ENCODE measurements around the gene KIAA0930. TPM values are rescaled to one million over a fixed set of nuclear protein-coding genes. Genes with fewer than 3 reads are reported as not detected.
A peak's percentile ranks its signal among the peaks of the same experiment; 100 is the strongest.

KIAA0930 gene
- total and polyA plus RNA-seq, 2 donors (not counting 1 experiment from before 2014, with no cell fraction given) = 27.0 to 46.8 TPM

DNA sequence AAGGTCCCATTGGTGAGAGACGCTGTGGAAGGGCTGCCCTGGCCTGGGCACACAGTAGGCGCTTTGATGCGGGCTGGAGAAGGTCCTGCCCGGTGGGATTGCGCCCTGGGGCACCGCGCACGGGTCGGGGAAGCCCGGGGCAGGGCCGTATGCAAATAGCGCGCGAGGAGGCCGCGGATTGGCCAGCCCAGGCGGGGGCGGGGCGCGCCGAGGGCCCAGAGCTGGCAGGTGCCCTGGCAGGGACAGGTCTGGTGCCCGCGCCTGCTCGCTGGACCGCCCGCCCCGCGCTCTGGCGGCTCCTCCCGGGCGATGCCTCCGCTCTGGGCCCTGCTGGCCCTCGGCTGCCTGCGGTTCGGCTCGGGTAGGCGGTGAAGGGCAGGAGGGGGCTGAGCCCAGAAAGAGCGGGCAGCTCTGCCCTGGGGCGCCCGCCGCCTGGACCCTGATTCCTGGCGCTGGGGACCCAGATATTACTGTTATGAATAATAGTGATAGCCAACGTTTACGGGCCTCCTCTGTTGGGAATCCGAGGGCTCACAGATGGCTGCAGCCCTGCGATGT lies 44.1 kb upstream of the KIAA0930 start, which contains the start of gene UPK3A:
TSS of gene UPK3A (plus strand) at position 245 of the 558 bp plus-strand sequence. CDS start at position 310, 65 bp downstream.
- WGBS (ENCODE audit: insufficient coverage) = 11% methylated on average over 46 of the region's 46 CpGs
- H3K9me3 Mint-ChIP-seq (ENCODE audit: insufficient read depth) = no peaks in the 10 kb centered on the region
- peak; percentile 90 for ATAC-seq (ENCODE audit: low read depth)
- H3K9ac ChIP-seq (ENCODE audit: low read length) = peak within 1 kb of the TSS; percentile 53
- intact Hi-C loops (cut with micrococcal nuclease) = loop anchor here (1.0 to 2.0 kb wide), 3 partner anchors 15 to 34 kb away; partner anchors contain the start of gene FAM118A
- H3K27ac Mint-ChIP-seq = peak within 1 kb of the TSS; percentile 53
- H3K4me1 Mint-ChIP-seq = peaks cover 41% of the 10 kb centered on the region
- H3K4me3 Mint-ChIP-seq = peak within 1 kb of the TSS; percentile 59
- ChIA-PET POLR2A (interaction anchor here (1.4 to 1.5 kb wide), 2 partner anchors 11 to 15 kb away, joined by 3 to 5 read pairs; no protein-coding TSS in a partner anchor), CTCF (interaction anchor here (1.4 kb wide), 1 partner anchor 14 kb away, joined by 3 read pairs; no protein-coding TSS in a partner anchor)
- H4K20me1 ChIP-seq (ENCODE audit: control insufficient read depth, insufficient read depth, low read length, poor library complexity, severe bottlenecking) = no peaks in the 10 kb centered on the region
- H3K4me2 ChIP-seq (replicated peaks; ENCODE audit: low read depth, low read length, poor library complexity, severe bottlenecking) = peak within 1 kb of the TSS; percentile 75
- H3K4me1 ChIP-seq (ENCODE audit: control insufficient read depth in 2 of 2, insufficient read depth in 2 of 2, low read length in 2 of 2) = peaks cover 40 to 56% of the 10 kb centered on the region in 2 donors
- H2AFZ ChIP-seq (ENCODE audit: insufficient read depth, low read depth, low read length, poor library complexity, severe bottlenecking) = peak within 1 kb of the TSS; percentile 62
- TF ChIP-seq, protein P1, sequence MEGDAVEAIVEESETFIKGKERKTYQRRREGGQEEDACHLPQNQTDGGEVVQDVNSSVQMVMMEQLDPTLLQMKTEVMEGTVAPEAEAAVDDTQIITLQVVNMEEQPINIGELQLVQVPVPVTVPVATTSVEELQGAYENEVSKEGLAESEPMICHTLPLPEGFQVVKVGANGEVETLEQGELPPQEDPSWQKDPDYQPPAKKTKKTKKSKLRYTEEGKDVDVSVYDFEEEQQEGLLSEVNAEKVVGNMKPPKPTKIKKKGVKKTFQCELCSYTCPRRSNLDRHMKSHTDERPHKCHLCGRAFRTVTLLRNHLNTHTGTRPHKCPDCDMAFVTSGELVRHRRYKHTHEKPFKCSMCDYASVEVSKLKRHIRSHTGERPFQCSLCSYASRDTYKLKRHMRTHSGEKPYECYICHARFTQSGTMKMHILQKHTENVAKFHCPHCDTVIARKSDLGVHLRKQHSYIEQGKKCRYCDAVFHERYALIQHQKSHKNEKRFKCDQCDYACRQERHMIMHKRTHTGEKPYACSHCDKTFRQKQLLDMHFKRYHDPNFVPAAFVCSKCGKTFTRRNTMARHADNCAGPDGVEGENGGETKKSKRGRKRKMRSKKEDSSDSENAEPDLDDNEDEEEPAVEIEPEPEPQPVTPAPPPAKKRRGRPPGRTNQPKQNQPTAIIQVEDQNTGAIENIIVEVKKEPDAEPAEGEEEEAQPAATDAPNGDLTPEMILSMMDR (IDR thresholded peaks at IDR 0.05) = no peak
- TF ChIP-seq EZH2 (IDR thresholded peaks at IDR 0.05; ENCODE audit: borderline replicate concordance, insufficient read depth, low read depth, low read length, poor library complexity, severe bottlenecking) = no peak
- DNase-seq = peak; percentile 85
- H3K36me3 ChIP-seq (replicated peaks in 1 of 2; ENCODE audit: control extremely low read depth in 1 of 2, control insufficient read depth in 1 of 2, extremely low read depth in 1 of 2, insufficient read depth in 2 of 2, low read length in 1 of 2) = no peaks in the 10 kb centered on the region
- H3K27me3 ChIP-seq (replicated peaks in 1 of 4; ENCODE audit: control extremely low read depth in 1 of 4, control insufficient read depth in 3 of 4, insufficient read depth in 4 of 4, low read length in 3 of 4) = no peaks in the 10 kb centered on the region
- H3K9me3 ChIP-seq (ENCODE audit: control extremely low read depth in 1 of 3, control insufficient read depth in 2 of 3, insufficient read depth in 1 of 3, low read length in 2 of 3) = peaks cover 0 to 9% (median 0%) of the 10 kb centered on the region in 3 donors
- no peaks in the 10 kb centered on the region for H3K79me2 ChIP-seq (ENCODE audit: control insufficient read depth, insufficient read depth, low read length)
- H3K27ac ChIP-seq (ENCODE audit: low read length in 2 of 2) = no peak within 1 kb of the TSS
- no peaks in the 10 kb centered on the region for H3K27me3 Mint-ChIP-seq
- H3K4me3 ChIP-seq (ENCODE audit: control extremely low read depth in 1 of 5, extremely low read depth in 1 of 5, insufficient read depth in 1 of 5, low read depth in 2 of 5, low read length in 4 of 5) = peak within 1 kb of the TSS; percentile 15 to 45 (median 31)

DNA sequence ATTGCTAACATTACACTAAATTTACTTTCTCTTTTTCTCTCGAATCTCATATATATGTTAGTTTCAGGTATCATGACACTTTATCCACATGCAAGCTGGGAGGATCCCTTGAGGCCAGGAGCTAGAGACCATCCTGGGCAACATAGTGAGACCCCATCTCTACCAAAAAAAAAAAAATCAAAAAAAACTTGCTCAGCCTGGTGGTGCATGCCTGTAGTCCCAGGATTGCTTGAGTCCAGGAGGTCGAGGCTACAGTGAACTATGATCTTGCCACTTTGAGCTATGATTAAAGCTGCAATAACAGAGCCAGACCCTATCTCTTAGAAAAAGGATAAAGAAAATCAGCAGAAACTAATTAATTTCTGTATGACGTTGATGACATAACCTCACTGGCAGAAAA lies 40.3 kb upstream of the KIAA0930 start:
- CTCF ChIA-PET = no interaction called here
- H3K9me3 Mint-ChIP-seq (ENCODE audit: insufficient read depth) = no peaks in the 10 kb centered on the region
- WGBS (ENCODE audit: insufficient coverage) = 93% methylated on average over 2 of the region's 3 CpGs

More for the DNA sequence above, 40.3 kb upstream of the KIAA0930 start:
- DNase-seq (no peak), ATAC-seq (ENCODE audit: low read depth) (no peak)
- H3K9ac ChIP-seq (ENCODE audit: low read length) = no peak overlapping the region
- TF ChIP-seq, protein P1 (IDR thresholded peaks at IDR 0.05) = no peak
- no peak for TF ChIP-seq EZH2 (IDR thresholded peaks at IDR 0.05; ENCODE audit: borderline replicate concordance, insufficient read depth, low read depth, low read length, poor library complexity, severe bottlenecking)
- H2AFZ ChIP-seq (ENCODE audit: insufficient read depth, low read depth, low read length, poor library complexity, severe bottlenecking) = no peak overlapping the region
- no peaks in the 10 kb centered on the region for H4K20me1 ChIP-seq (ENCODE audit: control insufficient read depth, insufficient read depth, low read length, poor library complexity, severe bottlenecking)
- POLR2A ChIA-PET = no interaction called here
- peaks cover 17% of the 10 kb centered on the region for H3K4me1 Mint-ChIP-seq
- H3K27ac Mint-ChIP-seq = no peak overlapping the region
- no peak overlapping the region for H3K4me2 ChIP-seq (replicated peaks; ENCODE audit: low read depth, low read length, poor library complexity, severe bottlenecking)
- no peaks in the 10 kb centered on the region for H3K27me3 Mint-ChIP-seq
- no peak overlapping the region for H3K4me3 ChIP-seq (ENCODE audit: control extremely low read depth in 1 of 5, extremely low read depth in 1 of 5, insufficient read depth in 1 of 5, low read depth in 2 of 5, low read length in 4 of 5)
- no peak overlapping the region for H3K27ac ChIP-seq (ENCODE audit: low read length in 2 of 2)
- no peaks in the 10 kb centered on the region for H3K36me3 ChIP-seq (replicated peaks in 1 of 2; ENCODE audit: control extremely low read depth in 1 of 2, control insufficient read depth in 1 of 2, extremely low read depth in 1 of 2, insufficient read depth in 2 of 2, low read length in 1 of 2)
- H3K9me3 ChIP-seq (ENCODE audit: control extremely low read depth in 1 of 3, control insufficient read depth in 2 of 3, insufficient read depth in 1 of 3, low read length in 2 of 3) = no peaks in the 10 kb centered on the region
- no peaks in the 10 kb centered on the region for H3K79me2 ChIP-seq (ENCODE audit: control insufficient read depth, insufficient read depth, low read length)
- intact Hi-C loops (cut with micrococcal nuclease) = no loop called here
- H3K4me3 Mint-ChIP-seq = no peak overlapping the region
- peaks cover 0 to 3% (median 0%) of the 10 kb centered on the region in 4 experiments for H3K27me3 ChIP-seq (replicated peaks in 1 of 4; ENCODE audit: control extremely low read depth in 1 of 4, control insufficient read depth in 3 of 4, insufficient read depth in 4 of 4, low read length in 3 of 4)
- H3K4me1 ChIP-seq (ENCODE audit: control insufficient read depth in 2 of 2, insufficient read depth in 2 of 2, low read length in 2 of 2) = peaks cover 20 to 24% of the 10 kb centered on the region in 2 donors

Data from B cell (primary cell).